K562 (cell line): ENCODE results near the gene KHSRP. TPM values are rescaled to one million over a fixed set of nuclear protein-coding genes. Genes with fewer than 3 reads are reported as not detected.

Experiments
- CBX3 ChIP-seq, 2 experiments: IDR thresholded peaks; 1 replicate in 1 of 2; 2 replicates in 1 of 2; pipeline ENCODE4 v1.6.1; 2012; ENCODE audit warnings: inconsistent platforms in 2 of 2, low read length in 2 of 2, borderline replicate concordance in 1 of 2, control low read depth in 1 of 2
- HDAC1 ChIP-seq, 2 experiments: fragments of 450-650 bp; IDR thresholded peaks; 2 replicates each; pipeline ENCODE4 v1.6.1; 2016 to 2017; ENCODE audit warnings: inconsistent platforms in 1 of 2, mild to moderate bottlenecking in 1 of 2, moderate library complexity in 1 of 2
- KDM5B ChIP-seq: fragments of 200-600 bp; sonication (generic); IDR thresholded peaks from 2 replicates; pipeline ENCODE4 v1.6.1; 2012; ENCODE audit warnings: low read depth, mild to moderate bottlenecking, moderate library complexity, low read length, control low read depth, inconsistent platforms; ENCODE audit not compliant: insufficient replicate concordance
- MYC ChIP-seq, 2 experiments: fragments of 250-450 bp in 1 of 2; sonication (Bioruptor Pico) in 1 of 2; IDR thresholded peaks; 2 replicates each; pipeline versions ENCODE4 v1.5.1 to v1.6.1; 2012 to 2021; ENCODE audit warnings: low read depth in 2 of 2, borderline replicate concordance in 1 of 2, improper control_type of control experiment in 1 of 2, low read length in 1 of 2, mild to moderate bottlenecking in 1 of 2, moderate library complexity in 1 of 2
- NFATC3 ChIP-seq: fragments of 450-650 bp; IDR thresholded peaks from 2 replicates; pipeline ENCODE4 v1.6.1; 2017; ENCODE audit warnings: mild to moderate bottlenecking
- NRF1 ChIP-seq, 2 experiments: fragments of 450-650 bp; IDR thresholded peaks in 1 of 2; conservative IDR thresholded peaks in 1 of 2; 2 replicates each; pipeline ENCODE4 v1.6.1; 2014; ENCODE audit warnings: mild to moderate bottlenecking in 2 of 2
- PML ChIP-seq: IDR thresholded peaks from 2 replicates; pipeline ENCODE4 v1.6.1; 2012; ENCODE audit warnings: low read length, inconsistent platforms
- RAD21 ChIP-seq, 2 experiments: fragments of 250-450 bp in 1 of 2; fragments of 450-650 bp in 1 of 2; sonication (Bioruptor Pico) in 1 of 2; formaldehyde crosslinking in 1 of 2; IDR thresholded peaks in 1 of 2; conservative IDR thresholded peaks in 1 of 2; 2 replicates each; pipeline versions ENCODE4 v1.4.0 to v1.8.0; 2020 to 2022; ENCODE audit warnings: mild to moderate bottlenecking in 2 of 2, moderate library complexity in 1 of 2
- RBM22 ChIP-seq: fragments of 200-400 bp; formaldehyde crosslinking; IDR thresholded peaks from 2 replicates; pipeline ENCODE4 v1.6.1; 2018; ENCODE audit warnings: low read length, low read depth; ENCODE audit not compliant: poor library complexity, severe bottlenecking
- SOX6 ChIP-seq: fragments of 450-650 bp; IDR thresholded peaks from 2 replicates; pipeline ENCODE4 v1.6.1; 2014; ENCODE audit warnings: mild to moderate bottlenecking
- TSC22D4 ChIP-seq: fragments of 450-650 bp; IDR thresholded peaks from 2 replicates; pipeline ENCODE4 v1.6.1; 2016; ENCODE audit warnings: missing genetic modification characterization, missing biosample characterization, control low read depth
- U2AF2 ChIP-seq: fragments of 200-400 bp; formaldehyde crosslinking; optimal IDR thresholded peaks from 2 replicates; pipeline ENCODE3; 2017; ENCODE audit warnings: low read depth, mild to moderate bottlenecking, low read length
- ZNF143 ChIP-seq: sonication (generic); formaldehyde crosslinking; IDR thresholded peaks from 2 replicates; pipeline ENCODE4 v1.9.0; 2022; ENCODE audit warnings: mild to moderate bottlenecking, missing genetic modification reagents
- polyA plus RNA-seq, 8 experiments: library from polyadenylated mRNA; depleted of rRNA in 4 of 8; stranded (reverse) in 5 of 8; unstranded in 3 of 8; fragments of >200 nt; fragmentation: Nextera tagmentation in 2 of 8; fragmentation: Illumina TruSeq in 1 of 8; extraction: Ambion mirVana in 2 of 8; extraction: Trizol in 1 of 8; gene quantifications; 2 replicates each; pipeline versions ENCODE4 v1.2.1 to v1.2.3, GENCODE V29; 2011 to 2014; ENCODE audit warnings: inconsistent platforms in 1 of 8, missing spikeins in 1 of 8
- total RNA-seq, 7 experiments: library from RNA; depleted of rRNA in 6 of 7; stranded (reverse); fragments of >200 nt in 6 of 7; fragmentation: Illumina TruSeq in 2 of 7; extraction: Trizol in 2 of 7; gene quantifications; 2 replicates each; pipeline versions ENCODE4 v1.2.1 to v1.2.3, GENCODE V29; 2011 to 2021; ENCODE audit warnings: low replicate concordance in 1 of 7
- TF ChIP-seq, protein P1 (sequence below): fragments of 250-450 bp; sonication (Bioruptor Pico); IDR thresholded peaks from 2 replicates; pipeline ENCODE4 v1.6.1; 2021; ENCODE audit warnings: mild to moderate bottlenecking
- TF ChIP-seq, protein P2 (sequence below): conservative IDR thresholded peaks from 2 replicates; pipeline ENCODE4 v1.6.1; 2011; ENCODE audit warnings: low read depth, mild to moderate bottlenecking, low read length; ENCODE audit not compliant: control insufficient read depth
- TF ChIP-seq, protein P3 (sequence below), 2 experiments: fragments of 450-650 bp; IDR thresholded peaks; 2 replicates each; pipeline ENCODE4 v1.6.1; 2016
- TF ChIP-seq, protein P4 (sequence below): fragments of 450-650 bp; IDR thresholded peaks from 2 replicates; pipeline ENCODE4 v1.6.1; 2017; ENCODE audit warnings: antibody characterized with exemption
- TF ChIP-seq, protein P5 (sequence below): fragments of 250-450 bp; sonication (Bioruptor Pico); IDR thresholded peaks from 2 replicates; pipeline ENCODE4 v1.8.0; 2021; ENCODE audit warnings: mild to moderate bottlenecking, moderate library complexity
- TF ChIP-seq, protein P6 (sequence below): fragments of 450-650 bp; conservative IDR thresholded peaks from 2 replicates; pipeline ENCODE4 v1.6.1; 2016; ENCODE audit warnings: missing genetic modification characterization, low read depth, mild to moderate bottlenecking, missing compliant biosample characterization, moderate library complexity

Gene KHSRP
- total and polyA plus RNA-seq, 9 of the 15 experiments (the other 6 are each of a cell fraction or from before 2014, with no cell fraction given), result 4.2 to 564 (median 139) TPM

DNA sequence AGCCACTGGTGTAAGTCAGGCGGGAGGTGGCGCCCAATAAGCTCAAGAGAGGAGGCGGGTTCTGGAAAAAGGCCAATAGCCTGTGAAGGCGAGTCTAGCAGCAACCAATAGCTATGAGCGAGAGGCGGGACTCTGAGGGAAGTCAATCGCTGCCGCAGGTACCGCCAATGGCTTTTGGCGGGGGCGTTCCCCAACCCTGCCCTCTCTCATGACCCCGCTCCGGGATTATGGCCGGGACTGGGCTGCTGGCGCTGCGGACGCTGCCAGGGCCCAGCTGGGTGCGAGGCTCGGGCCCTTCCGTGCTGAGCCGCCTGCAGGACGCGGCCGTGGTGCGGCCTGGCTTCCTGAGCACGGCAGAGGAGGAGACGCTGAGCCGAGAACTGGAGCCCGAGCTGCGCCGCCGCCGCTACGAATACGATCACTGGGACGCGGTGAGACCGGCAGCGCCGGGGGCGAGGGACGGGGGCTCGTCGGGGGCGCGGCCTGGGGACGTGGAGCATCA is 52.0 kb downstream of the KHSRP start, which contains the start of gene ALKBH7 (continued):
- TF ChIP-seq, protein P1, sequence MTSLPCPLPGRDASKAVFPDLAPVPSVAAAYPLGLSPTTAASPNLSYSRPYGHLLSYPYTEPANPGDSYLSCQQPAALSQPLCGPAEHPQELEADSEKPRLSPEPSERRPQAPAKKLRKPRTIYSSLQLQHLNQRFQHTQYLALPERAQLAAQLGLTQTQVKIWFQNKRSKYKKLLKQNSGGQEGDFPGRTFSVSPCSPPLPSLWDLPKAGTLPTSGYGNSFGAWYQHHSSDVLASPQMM (CRISPR knock-in tag), result no peak
- TF ChIP-seq ZNF143 (CRISPR knock-in tag), result no peak
- peak; percentile 71 for TF ChIP-seq KDM5B
- TF ChIP-seq, protein P2, sequence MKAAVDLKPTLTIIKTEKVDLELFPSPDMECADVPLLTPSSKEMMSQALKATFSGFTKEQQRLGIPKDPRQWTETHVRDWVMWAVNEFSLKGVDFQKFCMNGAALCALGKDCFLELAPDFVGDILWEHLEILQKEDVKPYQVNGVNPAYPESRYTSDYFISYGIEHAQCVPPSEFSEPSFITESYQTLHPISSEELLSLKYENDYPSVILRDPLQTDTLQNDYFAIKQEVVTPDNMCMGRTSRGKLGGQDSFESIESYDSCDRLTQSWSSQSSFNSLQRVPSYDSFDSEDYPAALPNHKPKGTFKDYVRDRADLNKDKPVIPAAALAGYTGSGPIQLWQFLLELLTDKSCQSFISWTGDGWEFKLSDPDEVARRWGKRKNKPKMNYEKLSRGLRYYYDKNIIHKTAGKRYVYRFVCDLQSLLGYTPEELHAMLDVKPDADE, result 0 out of 2 replicates have a peak, but pooled peaks have one; percentile 33
- TF ChIP-seq MYC (IDR thresholded peaks at IDR 0.05; ENCODE audit: low read depth, low read length), result peak; percentile 19; the same call in 1 of the 2 replicates
- TF ChIP-seq MYC (CRISPR knock-in tag; IDR thresholded peaks at IDR 0.05; ENCODE audit: borderline replicate concordance, low read depth), result no peak
- TF ChIP-seq, protein P3, sequence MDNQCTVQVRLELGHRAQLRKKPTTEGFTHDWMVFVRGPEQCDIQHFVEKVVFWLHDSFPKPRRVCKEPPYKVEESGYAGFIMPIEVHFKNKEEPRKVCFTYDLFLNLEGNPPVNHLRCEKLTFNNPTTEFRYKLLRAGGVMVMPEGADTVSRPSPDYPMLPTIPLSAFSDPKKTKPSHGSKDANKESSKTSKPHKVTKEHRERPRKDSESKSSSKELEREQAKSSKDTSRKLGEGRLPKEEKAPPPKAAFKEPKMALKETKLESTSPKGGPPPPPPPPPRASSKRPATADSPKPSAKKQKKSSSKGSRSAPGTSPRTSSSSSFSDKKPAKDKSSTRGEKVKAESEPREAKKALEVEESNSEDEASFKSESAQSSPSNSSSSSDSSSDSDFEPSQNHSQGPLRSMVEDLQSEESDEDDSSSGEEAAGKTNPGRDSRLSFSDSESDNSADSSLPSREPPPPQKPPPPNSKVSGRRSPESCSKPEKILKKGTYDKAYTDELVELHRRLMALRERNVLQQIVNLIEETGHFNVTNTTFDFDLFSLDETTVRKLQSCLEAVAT (IDR thresholded peaks at IDR 0.05), result peak; percentile 23 to 99; a peak in 3 of 4 replicates
- TF ChIP-seq, protein P4, sequence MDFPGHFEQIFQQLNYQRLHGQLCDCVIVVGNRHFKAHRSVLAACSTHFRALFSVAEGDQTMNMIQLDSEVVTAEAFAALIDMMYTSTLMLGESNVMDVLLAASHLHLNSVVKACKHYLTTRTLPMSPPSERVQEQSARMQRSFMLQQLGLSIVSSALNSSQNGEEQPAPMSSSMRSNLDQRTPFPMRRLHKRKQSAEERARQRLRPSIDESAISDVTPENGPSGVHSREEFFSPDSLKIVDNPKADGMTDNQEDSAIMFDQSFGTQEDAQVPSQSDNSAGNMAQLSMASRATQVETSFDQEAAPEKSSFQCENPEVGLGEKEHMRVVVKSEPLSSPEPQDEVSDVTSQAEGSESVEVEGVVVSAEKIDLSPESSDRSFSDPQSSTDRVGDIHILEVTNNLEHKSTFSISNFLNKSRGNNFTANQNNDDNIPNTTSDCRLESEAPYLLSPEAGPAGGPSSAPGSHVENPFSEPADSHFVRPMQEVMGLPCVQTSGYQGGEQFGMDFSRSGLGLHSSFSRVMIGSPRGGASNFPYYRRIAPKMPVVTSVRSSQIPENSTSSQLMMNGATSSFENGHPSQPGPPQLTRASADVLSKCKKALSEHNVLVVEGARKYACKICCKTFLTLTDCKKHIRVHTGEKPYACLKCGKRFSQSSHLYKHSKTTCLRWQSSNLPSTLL, result no peak
- TF ChIP-seq, protein P5, sequence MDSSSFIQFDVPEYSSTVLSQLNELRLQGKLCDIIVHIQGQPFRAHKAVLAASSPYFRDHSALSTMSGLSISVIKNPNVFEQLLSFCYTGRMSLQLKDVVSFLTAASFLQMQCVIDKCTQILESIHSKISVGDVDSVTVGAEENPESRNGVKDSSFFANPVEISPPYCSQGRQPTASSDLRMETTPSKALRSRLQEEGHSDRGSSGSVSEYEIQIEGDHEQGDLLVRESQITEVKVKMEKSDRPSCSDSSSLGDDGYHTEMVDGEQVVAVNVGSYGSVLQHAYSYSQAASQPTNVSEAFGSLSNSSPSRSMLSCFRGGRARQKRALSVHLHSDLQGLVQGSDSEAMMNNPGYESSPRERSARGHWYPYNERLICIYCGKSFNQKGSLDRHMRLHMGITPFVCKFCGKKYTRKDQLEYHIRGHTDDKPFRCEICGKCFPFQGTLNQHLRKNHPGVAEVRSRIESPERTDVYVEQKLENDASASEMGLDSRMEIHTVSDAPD (CRISPR knock-in tag), result no peak
- peak in 1 of 2 experiments; percentile 72; a peak in 2 of 4 replicates for TF ChIP-seq HDAC1 (IDR thresholded peaks at IDR 0.05)
- peak in 1 of 2 experiments; percentile 7; a peak in 1 of 4 replicates for TF ChIP-seq RAD21 (CRISPR knock-in tag; conservative IDR thresholded peaks at IDR 0.05 in 1 of 2, IDR thresholded peaks at IDR 0.05 in 1 of 2)
- peak; percentile 54 to 66 for TF ChIP-seq NRF1 (conservative IDR thresholded peaks at IDR 0.05 in 1 of 2, IDR thresholded peaks at IDR 0.05 in 1 of 2)
- TF ChIP-seq TSC22D4 (tag), result no peak
- TF ChIP-seq PML, result peak; percentile 38; the same call in 1 of the 2 replicates
- no peak for TF ChIP-seq NFATC3
- TF ChIP-seq SOX6, result no peak; the same call in 1 of the 2 replicates
- TF ChIP-seq, protein P6, sequence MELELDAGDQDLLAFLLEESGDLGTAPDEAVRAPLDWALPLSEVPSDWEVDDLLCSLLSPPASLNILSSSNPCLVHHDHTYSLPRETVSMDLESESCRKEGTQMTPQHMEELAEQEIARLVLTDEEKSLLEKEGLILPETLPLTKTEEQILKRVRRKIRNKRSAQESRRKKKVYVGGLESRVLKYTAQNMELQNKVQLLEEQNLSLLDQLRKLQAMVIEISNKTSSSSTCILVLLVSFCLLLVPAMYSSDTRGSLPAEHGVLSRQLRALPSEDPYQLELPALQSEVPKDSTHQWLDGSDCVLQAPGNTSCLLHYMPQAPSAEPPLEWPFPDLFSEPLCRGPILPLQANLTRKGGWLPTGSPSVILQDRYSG (tag), result no peak
- TF ChIP-seq RBM22, result no peak
- no peak for TF ChIP-seq U2AF2
- TF ChIP-seq CBX3 (IDR thresholded peaks at IDR 0.05; ENCODE audit: borderline replicate concordance in 1 of 2, low read length in 2 of 2), result no peak
